HCT116 (cell line): ENCODE data around the gene ZBTB24. TPM values are rescaled to one million over a fixed set of nuclear protein-coding genes. Genes with fewer than 3 reads are reported as not detected.

Experiments used
- ATAC-seq: fragments of 200-7000 bp; cut with Tn5 transposase; 2 replicates; pipeline ENCODE4 v1.9.1; 2020; ENCODE audit warnings: mild to moderate bottlenecking, moderate library complexity
- BruUV-seq: library from RNA; stranded (reverse); fragments of 400-500 nt; replicated peaks from 2 replicates; lab custom pipeline; 2021; lab: Mats Ljungman, UMichigan
- CTCF ChIA-PET: fragments of 300-600 bp; sonication (Branson Sonifier 250); formaldehyde crosslinking; loops from one replicate; lab custom pipeline; 2021; ENCODE audit warnings: antibody characterized with exemption; lab: Charles Lee
- POLR2A ChIA-PET: fragments of 300-600, 350-600 bp; sonication (Branson Sonifier 250); formaldehyde crosslinking; loops from one replicate; lab custom pipeline; 2021; ENCODE audit warnings: antibody characterized with exemption; lab: Charles Lee
- RAD21 ChIA-PET, 2 experiments: fragments of 300-600 bp; sonication (Branson Sonifier 250); formaldehyde crosslinking; loops; one replicate each; lab custom pipeline; 2023; ENCODE audit warnings: low total read pairs in 2 of 2; ENCODE audit not compliant: uncharacterized antibody in 2 of 2, unreplicated experiment in 2 of 2, low non-redundant PET in 1 of 2; lab: Charles Lee
- DNase-seq: peaks from one replicate; pipeline ENCODE4 v3.0.0-alpha.2; 2010; ENCODE audit warnings: low read depth, low spot score
- H2AFZ ChIP-seq: fragments of 200-600 bp; shearing (Covaris generic), sonication (generic); 2 replicates; pipeline ENCODE4 v1.6.1; 2017; ENCODE audit warnings: low read depth, mixed run types, mixed read lengths, antibody characterized with exemption, low read length; ENCODE audit not compliant: poor library complexity, severe bottlenecking
- H3K27ac ChIP-seq: 2 replicates; pipeline ENCODE4 v1.5.1; 2012; ENCODE audit warnings: low read depth, low read length
- H3K27me3 ChIP-seq: fragments of 200-600 bp; sonication (generic); 2 replicates; pipeline ENCODE4 v1.6.1; 2016; ENCODE audit warnings: mixed run types, low read length, mixed read lengths; ENCODE audit not compliant: insufficient read depth
- H3K36me3 ChIP-seq, 2 experiments: fragments of 200-500 bp in 1 of 2; fragments of 200-600 bp in 1 of 2; sonication (Bioruptor generic) in 1 of 2; sonication (generic) in 1 of 2; 2 replicates each; pipeline versions ENCODE4 v1.5.1 to v1.6.1; 2014 to 2016; ENCODE audit warnings: low read length in 2 of 2, inconsistent platforms in 1 of 2, mixed read lengths in 1 of 2, mixed run types in 1 of 2; ENCODE audit not compliant: insufficient read depth in 2 of 2, control insufficient read depth in 1 of 2
- H3K4me1 ChIP-seq, 2 experiments: fragments of 200-600 bp in 1 of 2; sonication (generic) in 1 of 2; 2 replicates each; pipeline versions ENCODE4 v1.5.1 to v1.6.1; 2012 to 2017; ENCODE audit warnings: low read length in 2 of 2, inconsistent platforms in 1 of 2, mild to moderate bottlenecking in 1 of 2, mixed read lengths in 1 of 2, mixed run types in 1 of 2, moderate library complexity in 1 of 2; ENCODE audit not compliant: insufficient read depth in 2 of 2, control insufficient read depth in 1 of 2
- H3K4me2 ChIP-seq: fragments of 200-600 bp; sonication (generic); 2 replicates; pipeline ENCODE4 v1.6.1; 2017; ENCODE audit warnings: mixed run types, low read length, mixed read lengths
- H3K4me3 ChIP-seq, 2 experiments: fragments of 200-600 bp in 1 of 2; sonication (generic) in 1 of 2; replicated peaks in 1 of 2; 2 replicates each; pipeline ENCODE4 v1.5.1; 2011 to 2016; ENCODE audit warnings: low read length in 2 of 2, control low read depth in 1 of 2, low read depth in 1 of 2, mild to moderate bottlenecking in 1 of 2, mixed read lengths in 1 of 2, mixed run types in 1 of 2
- H3K79me2 ChIP-seq: fragments of 200-600 bp; sonication (generic); 2 replicates; pipeline ENCODE4 v1.6.1; 2017; ENCODE audit warnings: mild to moderate bottlenecking, mixed run types, low read length, moderate library complexity, mixed read lengths; ENCODE audit not compliant: insufficient read depth
- H3K9ac ChIP-seq: fragments of 200-600 bp; sonication (generic); 2 replicates; pipeline ENCODE4 v1.6.1; 2016; ENCODE audit warnings: low read length, mixed read lengths
- H3K9me2 ChIP-seq: fragments of 200-600 bp; sonication (generic), shearing (Covaris generic); 2 replicates; pipeline ENCODE4 v1.6.1; 2017; ENCODE audit warnings: mixed run types, mild to moderate bottlenecking, moderate library complexity; ENCODE audit not compliant: insufficient read depth
- H3K9me3 ChIP-seq, 2 experiments: fragments of 200-500 bp in 1 of 2; fragments of 200-600 bp in 1 of 2; sonication (Bioruptor generic) in 1 of 2; sonication (generic) in 1 of 2; 2 replicates each; pipeline ENCODE4 v1.6.1; 2014 to 2017; ENCODE audit warnings: low read length in 2 of 2, mixed read lengths in 2 of 2, inconsistent platforms in 1 of 2, low read depth in 1 of 2, mild to moderate bottlenecking in 1 of 2, mixed run types in 1 of 2, moderate library complexity in 1 of 2; ENCODE audit not compliant: control insufficient read depth in 1 of 2, insufficient read depth in 1 of 2
- H4K20me1 ChIP-seq: fragments of 200-600 bp; sonication (generic), shearing (Covaris generic); 2 replicates; pipeline ENCODE4 v1.6.1; 2017; ENCODE audit warnings: mixed run types, mild to moderate bottlenecking, moderate library complexity; ENCODE audit not compliant: insufficient read depth
- CBX3 ChIP-seq: IDR thresholded peaks from 2 replicates; pipeline ENCODE4 v1.6.1; 2012; ENCODE audit warnings: low read depth
- CEBPB ChIP-seq: IDR thresholded peaks from 2 replicates; pipeline ENCODE4 v1.6.1; 2012; ENCODE audit warnings: low read depth
- ELF1 ChIP-seq: IDR thresholded peaks from 2 replicates; pipeline ENCODE4 v1.6.1; 2012; ENCODE audit warnings: low read depth, borderline replicate concordance
- EZH2 ChIP-seq: fragments of 200-600 bp; sonication (generic); IDR thresholded peaks from 2 replicates; pipeline ENCODE4 v1.6.1; 2017; ENCODE audit warnings: antibody characterized with exemption, mixed run types
- FOSL1 ChIP-seq: IDR thresholded peaks from 2 replicates; pipeline ENCODE4 v1.6.1; 2012; ENCODE audit warnings: low read depth
- JUND ChIP-seq: IDR thresholded peaks from 2 replicates; pipeline ENCODE4 v1.6.1; 2012
- POLR2A ChIP-seq: IDR thresholded peaks from 2 replicates; pipeline ENCODE4 v1.7.0; 2011; ENCODE audit warnings: borderline replicate concordance; ENCODE audit not compliant: insufficient read depth, insufficient read length; ENCODE audit errors: extremely low read depth
- POLR2AphosphoS5 ChIP-seq: IDR thresholded peaks from 2 replicates; pipeline ENCODE4 v1.6.1; 2011; ENCODE audit warnings: mild to moderate bottlenecking, low read depth, low read length, moderate library complexity
- SIN3A ChIP-seq: IDR thresholded peaks from 2 replicates; pipeline ENCODE4 v1.6.1; 2012; ENCODE audit warnings: low read depth
- SP1 ChIP-seq: IDR thresholded peaks from 2 replicates; pipeline ENCODE4 v1.6.1; 2012; ENCODE audit warnings: low read depth
- SRF ChIP-seq: IDR thresholded peaks from 2 replicates; pipeline ENCODE4 v1.6.1; 2012; ENCODE audit warnings: low read depth
- TCF7L2 ChIP-seq: IDR thresholded peaks from 2 replicates; pipeline ENCODE4 v1.7.0; 2011; ENCODE audit warnings: borderline replicate concordance, inconsistent platforms; ENCODE audit not compliant: insufficient read depth, insufficient read length; ENCODE audit errors: extremely low read depth
- YY1 ChIP-seq: IDR thresholded peaks from 2 replicates; pipeline ENCODE4 v1.6.1; 2011; ENCODE audit warnings: low read length, low read depth, moderate library complexity, mild to moderate bottlenecking; ENCODE audit not compliant: insufficient replicate concordance; ENCODE audit errors: extremely low read depth
- ZNF274 ChIP-seq: fragments of 200-500 bp; sonication (Bioruptor generic); IDR thresholded peaks from 2 replicates; pipeline ENCODE4 v1.6.1; 2014; ENCODE audit warnings: mild to moderate bottlenecking, low read depth, low read length, inconsistent platforms
- intact Hi-C: fragments of 100-400 bp; cut with micrococcal nuclease; formaldehyde crosslinking; loops from 2 replicates; pipeline ENCODE4 v1.10.0; 2022
- total RNA-seq: library from RNA; stranded (reverse); gene quantifications from one replicate; pipeline ENCODE4 v1.2.1, GENCODE V29; 2021; ENCODE audit not compliant: unreplicated experiment
- TF ChIP-seq, protein P1 (sequence below): IDR thresholded peaks from 2 replicates; pipeline ENCODE4 v1.6.1; 2012
- TF ChIP-seq, protein P2 (sequence below), 3 experiments: fragments of 200-600 bp in 1 of 3; sonication (generic) in 1 of 3; IDR thresholded peaks in 2 of 3; conservative IDR thresholded peaks in 1 of 3; 2 replicates each; pipeline ENCODE4 v1.5.1; 2012 to 2017; ENCODE audit warnings: low read depth in 2 of 3, low read length in 2 of 3, antibody characterized with exemption in 1 of 3, borderline replicate concordance in 1 of 3, control low read depth in 1 of 3, mild to moderate bottlenecking in 1 of 3, mixed read lengths in 1 of 3, mixed run types in 1 of 3, moderate library complexity in 1 of 3; ENCODE audit not compliant: insufficient read depth in 1 of 3
- TF ChIP-seq, protein P3 (sequence below): IDR thresholded peaks from 2 replicates; pipeline ENCODE4 v1.6.1; 2011; ENCODE audit warnings: mild to moderate bottlenecking, low read length, moderate library complexity; ENCODE audit not compliant: insufficient replicate concordance; ENCODE audit errors: extremely low read depth
- TF ChIP-seq, protein P4 (sequence below): IDR thresholded peaks from 2 replicates; pipeline ENCODE4 v1.6.1; 2012

The ZBTB24 gene
- total RNA-seq, 1 experiment from 2014 or later = 11.3 TPM

DNA sequence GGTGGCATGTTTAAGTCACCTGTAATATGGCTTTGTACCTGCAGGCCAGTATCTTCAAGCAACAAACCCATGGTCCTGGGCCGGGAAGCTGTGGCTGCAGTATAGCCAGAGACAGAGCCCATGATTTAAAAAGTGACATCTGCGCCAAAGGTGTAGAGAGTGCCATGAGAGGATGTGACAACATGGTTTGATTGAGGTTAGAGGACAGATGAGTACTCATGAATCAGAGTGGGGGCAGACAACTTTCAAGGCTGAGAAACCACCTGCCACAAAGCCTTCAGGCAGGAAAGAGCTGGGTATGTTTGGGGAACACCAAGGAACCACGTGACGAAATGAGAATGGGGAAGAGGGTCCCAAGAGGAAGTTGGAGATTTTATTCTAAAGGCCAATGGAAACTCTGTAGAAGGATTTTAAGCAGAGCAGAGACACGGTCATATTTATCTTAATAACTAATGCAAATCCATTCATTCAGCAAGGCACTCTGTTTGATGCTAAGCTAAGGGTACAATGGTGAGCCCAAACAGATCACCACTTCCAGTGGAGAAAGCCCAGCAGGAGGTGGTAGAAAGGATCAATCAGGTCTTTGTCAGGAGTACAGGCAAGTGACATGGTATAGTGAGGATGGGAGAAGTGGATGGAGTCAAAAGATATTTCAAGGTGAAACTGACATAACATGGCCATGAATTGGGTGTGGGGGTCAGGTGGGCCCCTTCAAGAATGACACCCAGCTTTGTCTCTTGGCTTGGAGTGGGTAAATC is 24.1 kb downstream of the ZBTB24 start:
- Histone ChIP-seq H4K20me1 (peaks cover 5% of the 10 kb centered on the region; the same call in 1 of the 2 replicates), H3K9me3 (no peaks in the 10 kb centered on the region), H3K27ac (no peak overlapping the region), H3K9me2 (no peaks in the 10 kb centered on the region), H2AFZ (no peak overlapping the region), H3K36me3 (peaks cover 10 to 12% of the 10 kb centered on the region in 2 experiments; a peak in 3 of 4 replicates), H3K4me3 (no peak overlapping the region), H3K4me1 (peaks cover 4 to 43% of the 10 kb centered on the region in 2 experiments; a peak in 3 of 4 replicates), H3K4me2 (no peak overlapping the region), H3K79me2 (peaks cover 8% of the 10 kb centered on the region), H3K9ac (no peak overlapping the region), H3K27me3 (no peaks in the 10 kb centered on the region)
- no peak for TF ChIP-seq SP1
- TF ChIP-seq, protein P1, sequence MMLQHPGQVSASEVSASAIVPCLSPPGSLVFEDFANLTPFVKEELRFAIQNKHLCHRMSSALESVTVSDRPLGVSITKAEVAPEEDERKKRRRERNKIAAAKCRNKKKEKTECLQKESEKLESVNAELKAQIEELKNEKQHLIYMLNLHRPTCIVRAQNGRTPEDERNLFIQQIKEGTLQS = no peak
- TF ChIP-seq ELF1 = no peak
- TF ChIP-seq FOSL1 = no peak
- TF ChIP-seq ZNF274 = no peak
- no peak for TF ChIP-seq SIN3A
- TF ChIP-seq, protein P2, sequence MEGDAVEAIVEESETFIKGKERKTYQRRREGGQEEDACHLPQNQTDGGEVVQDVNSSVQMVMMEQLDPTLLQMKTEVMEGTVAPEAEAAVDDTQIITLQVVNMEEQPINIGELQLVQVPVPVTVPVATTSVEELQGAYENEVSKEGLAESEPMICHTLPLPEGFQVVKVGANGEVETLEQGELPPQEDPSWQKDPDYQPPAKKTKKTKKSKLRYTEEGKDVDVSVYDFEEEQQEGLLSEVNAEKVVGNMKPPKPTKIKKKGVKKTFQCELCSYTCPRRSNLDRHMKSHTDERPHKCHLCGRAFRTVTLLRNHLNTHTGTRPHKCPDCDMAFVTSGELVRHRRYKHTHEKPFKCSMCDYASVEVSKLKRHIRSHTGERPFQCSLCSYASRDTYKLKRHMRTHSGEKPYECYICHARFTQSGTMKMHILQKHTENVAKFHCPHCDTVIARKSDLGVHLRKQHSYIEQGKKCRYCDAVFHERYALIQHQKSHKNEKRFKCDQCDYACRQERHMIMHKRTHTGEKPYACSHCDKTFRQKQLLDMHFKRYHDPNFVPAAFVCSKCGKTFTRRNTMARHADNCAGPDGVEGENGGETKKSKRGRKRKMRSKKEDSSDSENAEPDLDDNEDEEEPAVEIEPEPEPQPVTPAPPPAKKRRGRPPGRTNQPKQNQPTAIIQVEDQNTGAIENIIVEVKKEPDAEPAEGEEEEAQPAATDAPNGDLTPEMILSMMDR (IDR thresholded peaks at IDR 0.05 in 2 of 3, conservative IDR thresholded peaks at IDR 0.05 in 1 of 3; ENCODE audit: borderline replicate concordance in 1 of 3, insufficient read depth in 1 of 3, low read depth in 2 of 3, low read length in 2 of 3) = no peak
- no peak for TF ChIP-seq CBX3
- TF ChIP-seq POLR2AphosphoS5 = no peak
- no peak for TF ChIP-seq EZH2
- TF ChIP-seq POLR2A = no peak
- TF ChIP-seq, protein P3, sequence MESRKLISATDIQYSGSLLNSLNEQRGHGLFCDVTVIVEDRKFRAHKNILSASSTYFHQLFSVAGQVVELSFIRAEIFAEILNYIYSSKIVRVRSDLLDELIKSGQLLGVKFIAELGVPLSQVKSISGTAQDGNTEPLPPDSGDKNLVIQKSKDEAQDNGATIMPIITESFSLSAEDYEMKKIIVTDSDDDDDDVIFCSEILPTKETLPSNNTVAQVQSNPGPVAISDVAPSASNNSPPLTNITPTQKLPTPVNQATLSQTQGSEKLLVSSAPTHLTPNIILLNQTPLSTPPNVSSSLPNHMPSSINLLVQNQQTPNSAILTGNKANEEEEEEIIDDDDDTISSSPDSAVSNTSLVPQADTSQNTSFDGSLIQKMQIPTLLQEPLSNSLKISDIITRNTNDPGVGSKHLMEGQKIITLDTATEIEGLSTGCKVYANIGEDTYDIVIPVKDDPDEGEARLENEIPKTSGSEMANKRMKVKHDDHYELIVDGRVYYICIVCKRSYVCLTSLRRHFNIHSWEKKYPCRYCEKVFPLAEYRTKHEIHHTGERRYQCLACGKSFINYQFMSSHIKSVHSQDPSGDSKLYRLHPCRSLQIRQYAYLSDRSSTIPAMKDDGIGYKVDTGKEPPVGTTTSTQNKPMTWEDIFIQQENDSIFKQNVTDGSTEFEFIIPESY = no peak
- TF ChIP-seq SRF = no peak
- TF ChIP-seq TCF7L2 = no peak
- TF ChIP-seq, protein P4, sequence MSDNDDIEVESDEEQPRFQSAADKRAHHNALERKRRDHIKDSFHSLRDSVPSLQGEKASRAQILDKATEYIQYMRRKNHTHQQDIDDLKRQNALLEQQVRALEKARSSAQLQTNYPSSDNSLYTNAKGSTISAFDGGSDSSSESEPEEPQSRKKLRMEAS = no peak
- TF ChIP-seq JUND = no peak
- no peak for TF ChIP-seq CEBPB
- TF ChIP-seq YY1 = no peak
- POLR2A ChIA-PET = no interaction called here
- RAD21 ChIA-PET = no interaction called here
- ATAC-seq (no peak), DNase-seq (no peak)
- intact Hi-C loops = no loop called here
- CTCF ChIA-PET = no interaction called here
- BruUV-seq = no TSS peak
